ENCODE measurements around the gene CBX5.

GRCh38 chr12:54266852-54267251 is 13.1 kb downstream of the CBX5 start:
- TF ChIP-seq YY1 (IDR thresholded peaks at IDR 0.05; ENCODE audit: insufficient read depth, insufficient read length) (no peak), SUZ12 (IDR thresholded peaks at IDR 0.05; ENCODE audit: extremely low read depth, insufficient read depth, insufficient read length) (no peak)

Measured in NT2/D1 (cell line).